ENCODE data around the gene ALDH8A1. TPM values are rescaled to one million over a fixed set of nuclear protein-coding genes. Genes with fewer than 3 reads are reported as not detected.

The ALDH8A1 gene
- polyA plus RNA-seq, 1 donor (not counting 4 experiments of a cell fraction or from before 2014, with no cell fraction given): 0.66 TPM

DNA sequence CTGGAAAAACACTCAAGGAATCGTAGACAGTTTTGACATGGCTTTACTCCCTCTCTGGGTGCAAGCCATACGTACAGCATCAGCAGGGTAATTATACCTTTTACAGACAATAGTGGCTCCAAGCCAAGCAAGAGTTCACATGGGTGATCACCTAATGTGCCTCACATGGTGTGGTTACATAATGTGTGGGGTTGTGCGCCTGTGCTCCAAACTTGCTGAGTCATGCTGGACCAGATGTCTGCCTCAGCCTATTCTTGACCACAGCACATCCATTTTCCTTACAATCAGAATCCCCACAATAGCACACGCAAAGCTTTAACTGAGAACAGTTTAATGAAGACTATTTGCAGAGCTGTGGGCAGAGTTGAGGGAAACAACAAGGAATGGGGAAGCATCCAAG is 74.5 kb downstream of the ALDH8A1 start:
- Histone ChIP-seq H3K27ac (ENCODE audit: control insufficient read depth, insufficient read depth, low read length) (no peak overlapping the region), H3K27me3 (ENCODE audit: control insufficient read depth, extremely low read depth, insufficient read depth, low read length) (no peaks in the 10 kb centered on the region), H4K20me1 (ENCODE audit: control insufficient read depth, extremely low read depth, insufficient read depth, low read length) (no peaks in the 10 kb centered on the region), H3K9me3 (ENCODE audit: control insufficient read depth, low read depth, low read length) (no peaks in the 10 kb centered on the region), H3K9me1 (ENCODE audit: control insufficient read depth, extremely low read depth, insufficient read depth, low read length) (no peaks in the 10 kb centered on the region), H3K36me3 (ENCODE audit: control insufficient read depth in 2 of 2, extremely low read depth in 1 of 2, insufficient read depth in 2 of 2, low read length in 2 of 2) (no peaks in the 10 kb centered on the region), H3K79me2 (ENCODE audit: control insufficient read depth, insufficient read depth, low read length) (no peaks in the 10 kb centered on the region), H3K9ac (ENCODE audit: control insufficient read depth, extremely low read depth, insufficient read depth, low read length) (no peak overlapping the region), H2AFZ (ENCODE audit: control insufficient read depth, low read length) (no peak overlapping the region), H3K4me2 (ENCODE audit: control insufficient read depth, extremely low read depth, insufficient read depth, low read depth, low read length) (no peak overlapping the region), H3K4me1 (ENCODE audit: control insufficient read depth, extremely low read depth, insufficient read depth, low read length) (peaks cover 9% of the 10 kb centered on the region), H3K4me3 (ENCODE audit: control insufficient read depth in 2 of 3, extremely low read depth in 1 of 3, insufficient read depth in 2 of 3, low read depth in 1 of 3, low read length in 3 of 3) (no peak overlapping the region)
- TF ChIP-seq, protein P1, sequence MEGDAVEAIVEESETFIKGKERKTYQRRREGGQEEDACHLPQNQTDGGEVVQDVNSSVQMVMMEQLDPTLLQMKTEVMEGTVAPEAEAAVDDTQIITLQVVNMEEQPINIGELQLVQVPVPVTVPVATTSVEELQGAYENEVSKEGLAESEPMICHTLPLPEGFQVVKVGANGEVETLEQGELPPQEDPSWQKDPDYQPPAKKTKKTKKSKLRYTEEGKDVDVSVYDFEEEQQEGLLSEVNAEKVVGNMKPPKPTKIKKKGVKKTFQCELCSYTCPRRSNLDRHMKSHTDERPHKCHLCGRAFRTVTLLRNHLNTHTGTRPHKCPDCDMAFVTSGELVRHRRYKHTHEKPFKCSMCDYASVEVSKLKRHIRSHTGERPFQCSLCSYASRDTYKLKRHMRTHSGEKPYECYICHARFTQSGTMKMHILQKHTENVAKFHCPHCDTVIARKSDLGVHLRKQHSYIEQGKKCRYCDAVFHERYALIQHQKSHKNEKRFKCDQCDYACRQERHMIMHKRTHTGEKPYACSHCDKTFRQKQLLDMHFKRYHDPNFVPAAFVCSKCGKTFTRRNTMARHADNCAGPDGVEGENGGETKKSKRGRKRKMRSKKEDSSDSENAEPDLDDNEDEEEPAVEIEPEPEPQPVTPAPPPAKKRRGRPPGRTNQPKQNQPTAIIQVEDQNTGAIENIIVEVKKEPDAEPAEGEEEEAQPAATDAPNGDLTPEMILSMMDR (optimal IDR thresholded peaks at IDR 0.05 in 1 of 3, IDR thresholded peaks at IDR 0.05 in 1 of 3, conservative IDR thresholded peaks at IDR 0.05 in 1 of 3; ENCODE audit: extremely low read depth in 1 of 3, insufficient read depth in 2 of 3, low read length in 3 of 3): no peak
- no peak for TF ChIP-seq EZH2 (IDR thresholded peaks at IDR 0.05; ENCODE audit: low read length)
- dilution Hi-C loops (cut with MboI; ENCODE audit: extremely low pct_ligation_motif_present, low sequenced_read_pairs): no loop called here
- DNase-seq (ENCODE audit: low read depth, low spot score) (no peak), FAIRE-seq (peak; percentile 5)

DNA sequence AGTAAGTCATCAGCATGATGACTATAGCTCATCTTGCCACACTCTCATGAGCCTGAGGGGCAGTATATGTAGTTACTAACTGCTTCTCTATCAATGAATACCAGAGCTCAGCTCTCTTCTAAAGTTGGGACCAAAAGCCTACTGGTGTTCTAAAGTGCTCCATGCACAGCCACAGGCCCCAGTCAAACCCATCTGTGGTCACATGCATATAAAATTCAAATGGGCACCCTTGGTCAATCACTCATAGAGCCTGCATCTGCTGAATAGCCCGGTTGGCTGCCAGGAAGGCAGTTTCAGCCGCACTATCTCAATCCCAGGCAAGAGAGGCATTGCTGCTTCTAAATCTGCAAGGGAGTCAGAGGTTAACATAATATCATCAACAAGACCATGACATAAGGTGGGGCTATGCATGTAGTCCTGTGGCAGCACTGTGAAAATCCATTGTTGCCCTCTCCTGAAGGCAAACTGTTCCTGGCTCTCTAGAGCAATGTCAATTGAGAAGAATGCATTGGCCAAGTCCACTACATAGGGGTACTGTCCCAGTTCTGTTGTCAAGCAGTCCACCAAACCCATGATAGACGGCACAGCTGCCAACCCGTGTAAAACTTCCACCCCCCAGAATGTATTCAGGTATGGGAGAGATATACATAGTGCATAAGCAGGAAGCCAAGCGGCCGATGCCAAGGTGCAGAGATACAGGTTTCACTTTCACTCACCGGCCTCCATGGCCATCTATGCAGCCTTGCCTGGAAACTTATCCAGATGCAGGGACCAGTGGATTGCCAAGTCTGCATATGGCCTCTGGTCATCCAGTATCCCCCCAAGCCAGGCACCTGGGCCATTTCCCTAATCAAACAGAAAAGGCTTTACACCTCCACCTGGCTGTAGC is 76.2 kb downstream of the ALDH8A1 start:
- TF ChIP-seq, protein P1 (optimal IDR thresholded peaks at IDR 0.05 in 1 of 3, IDR thresholded peaks at IDR 0.05 in 1 of 3, conservative IDR thresholded peaks at IDR 0.05 in 1 of 3; ENCODE audit: extremely low read depth in 1 of 3, insufficient read depth in 2 of 3, low read length in 3 of 3): no peak
- no peak for TF ChIP-seq EZH2 (IDR thresholded peaks at IDR 0.05; ENCODE audit: low read length)
- H3K4me1 ChIP-seq (ENCODE audit: control insufficient read depth, extremely low read depth, insufficient read depth, low read length): peaks cover 9% of the 10 kb centered on the region
- no peak overlapping the region for H3K27ac ChIP-seq (ENCODE audit: control insufficient read depth, insufficient read depth, low read length)
- H3K9me1 ChIP-seq (ENCODE audit: control insufficient read depth, extremely low read depth, insufficient read depth, low read length): no peaks in the 10 kb centered on the region
- no peaks in the 10 kb centered on the region for H3K36me3 ChIP-seq (ENCODE audit: control insufficient read depth in 2 of 2, extremely low read depth in 1 of 2, insufficient read depth in 2 of 2, low read length in 2 of 2)
- FAIRE-seq (no peak), DNase-seq (ENCODE audit: low read depth, low spot score) (no peak)
- H3K4me3 ChIP-seq (ENCODE audit: control insufficient read depth in 2 of 3, extremely low read depth in 1 of 3, insufficient read depth in 2 of 3, low read depth in 1 of 3, low read length in 3 of 3): no peak overlapping the region
- dilution Hi-C loops (cut with MboI; ENCODE audit: extremely low pct_ligation_motif_present, low sequenced_read_pairs): no loop called here
- H2AFZ ChIP-seq (ENCODE audit: control insufficient read depth, low read length): no peak overlapping the region
- H3K79me2 ChIP-seq (ENCODE audit: control insufficient read depth, insufficient read depth, low read length): no peaks in the 10 kb centered on the region
- no peaks in the 10 kb centered on the region for H4K20me1 ChIP-seq (ENCODE audit: control insufficient read depth, extremely low read depth, insufficient read depth, low read length)
- no peaks in the 10 kb centered on the region for H3K9me3 ChIP-seq (ENCODE audit: control insufficient read depth, low read depth, low read length)
- no peaks in the 10 kb centered on the region for H3K27me3 ChIP-seq (ENCODE audit: control insufficient read depth, extremely low read depth, insufficient read depth, low read length)
- no peak overlapping the region for H3K4me2 ChIP-seq (ENCODE audit: control insufficient read depth, extremely low read depth, insufficient read depth, low read depth, low read length)
- H3K9ac ChIP-seq (ENCODE audit: control insufficient read depth, extremely low read depth, insufficient read depth, low read length): no peak overlapping the region

All from keratinocyte (primary cell).